PC-9 (cell line): ENCODE data around the gene SMIM43. TPM values are rescaled to one million over a fixed set of nuclear protein-coding genes. Genes with fewer than 3 reads are reported as not detected.

ENCODE experiments used
- BruUV-seq: library from RNA; stranded (reverse); fragments of 400-500 nt; replicated peaks from 2 replicates; lab custom pipeline; 2021; lab: Mats Ljungman, UMichigan
- CTCF ChIA-PET: fragments of 300-600 bp; sonication (Branson Sonifier 250); formaldehyde crosslinking; loops from one replicate; lab custom pipeline; 2022; ENCODE audit warnings: antibody characterized with exemption; lab: Charles Lee
- POLR2A ChIA-PET: fragments of 300-600 bp; sonication (Branson Sonifier 250); formaldehyde crosslinking; loops from one replicate; lab custom pipeline; 2022; ENCODE audit warnings: antibody characterized with exemption; ENCODE audit not compliant: unreplicated experiment; lab: Charles Lee
- DNase-seq, 2 experiments: peaks; one replicate each; pipeline versions ENCODE4 v3.0.0 to v3.0.0-alpha.2; 2015 to 2022; ENCODE audit warnings: mixed read lengths in 1 of 2
- H2AFZ ChIP-seq: fragments of 200-600 bp; sonication (generic); 2 replicates; pipeline ENCODE4 v1.8.1; 2017; ENCODE audit warnings: antibody characterized with exemption
- H3F3A ChIP-seq: fragments of 200-600 bp; sonication (generic); 2 replicates; pipeline ENCODE4 v1.8.1; 2017; ENCODE audit warnings: antibody characterized with exemption, mild to moderate bottlenecking, low read depth; ENCODE audit not compliant: insufficient read depth
- H3K27ac ChIP-seq: fragments of 200-600 bp; sonication (generic); 2 replicates; pipeline ENCODE4 v1.6.1; 2016; ENCODE audit warnings: mixed run types
- H3K27me3 ChIP-seq: fragments of 200-600 bp; sonication (generic); 2 replicates; pipeline ENCODE4 v1.6.1; 2016; ENCODE audit warnings: low read depth, mixed run types; ENCODE audit not compliant: insufficient read depth
- H3K36me3 ChIP-seq: fragments of 200-600 bp; sonication (generic); 2 replicates; pipeline ENCODE4 v1.6.1; 2016; ENCODE audit warnings: low read depth, mixed run types
- H3K4me1 ChIP-seq: fragments of 200-600 bp; sonication (generic); replicated peaks from 2 replicates; pipeline ENCODE4 v1.6.1; 2016; ENCODE audit warnings: mixed run types; ENCODE audit not compliant: insufficient read depth
- H3K4me2 ChIP-seq: fragments of 200-600 bp; sonication (generic); 2 replicates; pipeline ENCODE4 v1.6.1; 2017; ENCODE audit warnings: mixed run types
- H3K4me3 ChIP-seq: fragments of 200-600 bp; sonication (generic); 2 replicates; pipeline ENCODE4 v1.6.1; 2016; ENCODE audit warnings: mixed run types
- H3K79me2 ChIP-seq: fragments of 200-600 bp; sonication (generic); 2 replicates; pipeline ENCODE4 v1.6.1; 2017; ENCODE audit warnings: low read depth, mixed run types
- H3K9me2 ChIP-seq: fragments of 200-600 bp; sonication (generic); 2 replicates; pipeline ENCODE4 v1.8.1; 2017; ENCODE audit warnings: mild to moderate bottlenecking; ENCODE audit not compliant: insufficient read depth
- H3K9me3 ChIP-seq: fragments of 200-600 bp; sonication (generic); 2 replicates; pipeline ENCODE4 v1.8.1; 2016; ENCODE audit warnings: low read depth; ENCODE audit not compliant: insufficient read depth
- H4K20me1 ChIP-seq: fragments of 200-600 bp; sonication (generic); 2 replicates; pipeline ENCODE4 v1.8.1; 2017; ENCODE audit not compliant: insufficient read depth
- EZH2 ChIP-seq: fragments of 200-600 bp; sonication (generic); IDR thresholded peaks from 2 replicates; pipeline ENCODE4 v1.8.0; 2017; ENCODE audit warnings: antibody characterized with exemption, low read depth
- intact Hi-C: fragments of 100-400 bp; cut with micrococcal nuclease; formaldehyde crosslinking; loops from one replicate; pipeline ENCODE4 v1.10.0; 2022; ENCODE audit not compliant: unreplicated experiment
- total RNA-seq: library from RNA; stranded (reverse); gene quantifications from 2 replicates; pipeline ENCODE4 v1.2.3, GENCODE V29; 2021
- TF ChIP-seq, protein P1 (sequence below): fragments of 200-600 bp; sonication (generic); conservative IDR thresholded peaks from 2 replicates; pipeline ENCODE4 v1.6.1; 2017; ENCODE audit warnings: mixed run types, antibody characterized with exemption, mild to moderate bottlenecking, moderate library complexity

The SMIM43 gene
- total RNA-seq, 1 experiment from 2014 or later, result not detected

DNA sequence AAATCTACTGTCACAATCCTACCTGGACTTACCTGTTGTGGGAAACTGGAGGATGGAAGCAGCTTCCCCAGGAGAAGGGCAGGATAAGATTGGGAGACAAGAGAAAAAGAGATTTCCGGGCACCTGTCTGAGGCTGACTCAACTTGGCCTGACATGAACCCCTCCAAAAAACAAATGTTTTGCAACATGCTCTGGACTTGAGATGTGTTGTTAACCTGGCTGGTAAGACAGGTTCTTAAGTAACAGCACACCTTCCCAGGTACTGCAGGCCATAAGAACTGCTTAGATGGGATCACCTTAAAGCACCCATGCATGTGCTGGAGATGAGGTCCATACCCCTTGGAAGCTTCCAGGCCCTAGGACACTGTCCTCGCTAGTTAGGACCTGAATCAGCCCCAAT, 4.4 kb upstream of the SMIM43 start:
- H3K79me2 ChIP-seq, result no peaks in the 10 kb centered on the region
- H4K20me1 ChIP-seq, result no peaks in the 10 kb centered on the region
- ChIA-PET POLR2A (no interaction called here), CTCF (no interaction called here)
- H3K27me3 ChIP-seq, result no peaks in the 10 kb centered on the region
- H3K4me1 ChIP-seq, result peaks cover 22% of the 10 kb centered on the region
- no peak overlapping the region for H3K27ac ChIP-seq
- DNase-seq, result peak in 1 of 2 experiments; percentile 57
- no peaks in the 10 kb centered on the region for H3K9me2 ChIP-seq
- H2AFZ ChIP-seq, result no peak overlapping the region
- H3K36me3 ChIP-seq, result no peaks in the 10 kb centered on the region
- no peak overlapping the region for H3K4me3 ChIP-seq
- H3F3A ChIP-seq, result no peaks in the 10 kb centered on the region
- no peak for TF ChIP-seq EZH2
- TF ChIP-seq, protein P1, sequence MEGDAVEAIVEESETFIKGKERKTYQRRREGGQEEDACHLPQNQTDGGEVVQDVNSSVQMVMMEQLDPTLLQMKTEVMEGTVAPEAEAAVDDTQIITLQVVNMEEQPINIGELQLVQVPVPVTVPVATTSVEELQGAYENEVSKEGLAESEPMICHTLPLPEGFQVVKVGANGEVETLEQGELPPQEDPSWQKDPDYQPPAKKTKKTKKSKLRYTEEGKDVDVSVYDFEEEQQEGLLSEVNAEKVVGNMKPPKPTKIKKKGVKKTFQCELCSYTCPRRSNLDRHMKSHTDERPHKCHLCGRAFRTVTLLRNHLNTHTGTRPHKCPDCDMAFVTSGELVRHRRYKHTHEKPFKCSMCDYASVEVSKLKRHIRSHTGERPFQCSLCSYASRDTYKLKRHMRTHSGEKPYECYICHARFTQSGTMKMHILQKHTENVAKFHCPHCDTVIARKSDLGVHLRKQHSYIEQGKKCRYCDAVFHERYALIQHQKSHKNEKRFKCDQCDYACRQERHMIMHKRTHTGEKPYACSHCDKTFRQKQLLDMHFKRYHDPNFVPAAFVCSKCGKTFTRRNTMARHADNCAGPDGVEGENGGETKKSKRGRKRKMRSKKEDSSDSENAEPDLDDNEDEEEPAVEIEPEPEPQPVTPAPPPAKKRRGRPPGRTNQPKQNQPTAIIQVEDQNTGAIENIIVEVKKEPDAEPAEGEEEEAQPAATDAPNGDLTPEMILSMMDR, result no peak
- BruUV-seq, result no TSS peak
- intact Hi-C loops, result no loop called here
- no peaks in the 10 kb centered on the region for H3K9me3 ChIP-seq
- peak overlapping the region; percentile 21; the same call in 1 of the 2 replicates for H3K4me2 ChIP-seq

DNA sequence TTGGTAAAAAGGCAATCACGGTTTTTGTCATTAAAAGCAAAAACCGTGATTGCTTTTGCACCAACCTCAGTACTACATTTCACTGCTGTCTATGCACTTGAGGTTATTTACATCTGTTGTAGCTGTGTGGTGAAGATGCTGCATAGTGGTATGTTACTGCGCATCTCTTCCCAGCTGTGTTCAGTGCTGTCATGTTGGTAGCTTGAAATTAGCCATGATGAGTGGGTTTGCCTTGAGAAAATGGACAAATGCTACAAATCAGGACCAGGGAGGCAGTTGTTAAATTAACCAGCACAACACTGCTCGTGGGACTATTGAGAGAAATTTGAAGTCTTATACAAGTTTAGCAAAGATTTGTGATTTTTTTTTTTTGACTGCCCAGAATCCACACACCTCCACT, 2.2 kb upstream of the SMIM43 start:
- BruUV-seq, result no TSS peak
- TF ChIP-seq EZH2, result no peak
- TF ChIP-seq, protein P1, result no peak
- Histone ChIP-seq H3K4me2 (no peak overlapping the region), H3K79me2 (no peaks in the 10 kb centered on the region), H3K4me1 (peaks cover 17% of the 10 kb centered on the region), H3K36me3 (no peaks in the 10 kb centered on the region), H4K20me1 (no peaks in the 10 kb centered on the region), H2AFZ (no peak overlapping the region), H3F3A (no peaks in the 10 kb centered on the region), H3K9me2 (no peaks in the 10 kb centered on the region), H3K27ac (no peak overlapping the region), H3K4me3 (no peak overlapping the region), H3K9me3 (no peaks in the 10 kb centered on the region), H3K27me3 (no peaks in the 10 kb centered on the region)
- CTCF ChIA-PET, result no interaction called here
- intact Hi-C loops, result no loop called here
- POLR2A ChIA-PET, result interaction anchor here (0.7 kb wide), 1 partner anchor 10 kb away, joined by 4 read pairs; no protein-coding TSS in a partner anchor
- no peak for DNase-seq

DNA sequence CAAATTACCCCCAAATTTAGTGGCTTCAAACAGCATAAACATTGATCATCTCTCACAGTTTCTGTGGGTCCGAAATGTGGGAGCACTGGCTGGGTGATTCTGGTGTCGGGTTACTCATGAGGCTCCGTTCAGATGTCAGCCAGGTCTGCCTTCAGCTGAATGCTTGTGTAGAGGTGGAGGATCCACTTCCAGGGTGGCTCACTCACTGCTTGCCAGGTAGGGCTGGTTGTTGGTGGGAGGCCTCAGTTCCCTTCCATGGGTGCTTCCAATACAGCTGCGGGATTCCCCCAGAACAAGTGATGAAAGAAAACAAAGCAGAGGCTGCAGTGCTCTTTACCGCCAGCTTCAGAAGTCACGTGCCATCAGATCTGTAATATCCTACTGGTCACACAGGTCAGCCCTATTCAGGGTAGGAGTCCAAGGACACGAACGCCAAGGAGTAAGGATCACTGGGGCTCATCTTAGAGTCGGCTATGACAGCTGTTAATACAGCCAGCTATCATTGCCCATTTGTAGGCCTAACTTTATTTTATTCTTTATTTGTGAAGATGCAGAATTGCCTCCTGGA, 1.1 kb upstream of the SMIM43 start:
- no peak overlapping the region; the same call in 1 of the 2 replicates for H2AFZ ChIP-seq
- ChIA-PET POLR2A (no interaction called here), CTCF (no interaction called here)
- H3K4me1 ChIP-seq, result peaks cover 17% of the 10 kb centered on the region
- H3K36me3 ChIP-seq, result no peaks in the 10 kb centered on the region
- BruUV-seq, result no TSS peak
- no peaks in the 10 kb centered on the region for H3K79me2 ChIP-seq
- H3K4me2 ChIP-seq, result no peak overlapping the region
- H3K27ac ChIP-seq, result no peak overlapping the region
- TF ChIP-seq, protein P1, result no peak
- no peak for TF ChIP-seq EZH2
- no peaks in the 10 kb centered on the region for H3K27me3 ChIP-seq
- DNase-seq, result no peak
- H3F3A ChIP-seq, result no peaks in the 10 kb centered on the region
- intact Hi-C loops, result no loop called here
- no peaks in the 10 kb centered on the region for H4K20me1 ChIP-seq
- H3K4me3 ChIP-seq, result no peak overlapping the region
- no peaks in the 10 kb centered on the region for H3K9me2 ChIP-seq
- no peaks in the 10 kb centered on the region; the same call in 1 of the 2 replicates for H3K9me3 ChIP-seq
